Measurements from ENCODE around the gene DCAF17.
"Not testable (repeated sequence)": the region's sequence is repeated elsewhere in the genome, so short reads cannot be mapped to it uniquely, and the experiment has no call there.

Gene DCAF17

GRCh38 chr2:171459498-171459897, 25.5 kb downstream of the DCAF17 start:
- no peak for DNase-seq (ENCODE audit: low read depth in 3 of 3)

GRCh38 chr2:171460537-171460936, 26.5 kb downstream of the DCAF17 start:
- DNase-seq (ENCODE audit: low read depth in 3 of 3), result no peak

GRCh38 chr2:171469176-171469575, 35.1 kb downstream of the DCAF17 start:
- DNase-seq (ENCODE audit: low read depth in 3 of 3), result no peak

DNA sequence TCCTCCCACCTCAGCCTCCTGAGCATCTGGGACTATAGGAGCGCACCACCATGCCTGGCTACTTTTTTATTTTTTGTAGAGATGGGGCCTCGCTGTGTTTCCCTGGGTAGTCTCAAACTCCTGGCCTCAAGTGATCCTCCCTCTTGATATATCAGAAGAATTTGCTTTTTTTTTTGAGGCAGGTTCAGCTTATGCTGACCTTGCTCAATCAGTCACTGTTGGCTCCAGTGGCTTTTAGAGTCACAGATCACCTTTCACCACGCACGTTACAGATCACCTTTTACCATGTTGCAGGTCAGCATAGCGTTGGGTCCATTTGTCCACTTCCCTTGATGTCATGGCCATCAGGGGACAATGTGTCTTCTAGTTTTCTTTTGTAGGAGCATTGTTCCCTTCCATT, 36.1 kb downstream of the DCAF17 start:
- DNase-seq (ENCODE audit: low read depth in 3 of 3), result no peak

DNA sequence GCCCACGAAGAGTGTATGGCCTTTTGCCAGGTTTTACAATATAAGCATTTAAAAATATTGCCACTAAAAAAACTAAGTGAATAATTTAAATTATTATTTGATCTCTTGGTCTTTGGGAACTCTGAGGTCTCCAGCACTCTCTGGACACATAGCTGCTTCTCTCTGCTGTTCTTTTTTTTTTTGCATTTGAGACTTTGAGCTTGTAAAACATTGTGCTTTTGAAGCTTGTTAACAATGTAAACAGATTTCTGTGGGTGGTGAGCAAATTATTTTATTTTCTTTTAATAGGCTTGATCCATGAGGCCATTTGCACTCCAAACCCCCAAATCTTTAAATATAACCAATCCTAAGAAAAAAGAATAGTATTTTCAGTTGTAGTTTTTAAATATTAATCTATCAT, 42.0 kb downstream of the DCAF17 start:
- DNase-seq (ENCODE audit: low read depth in 3 of 3), result no peak

- DNase-seq (ENCODE audit: low read depth in 3 of 3), result no peak
Observed at GRCh38 chr2:171478345-171478744, 44.3 kb downstream of the DCAF17 start.

DNA sequence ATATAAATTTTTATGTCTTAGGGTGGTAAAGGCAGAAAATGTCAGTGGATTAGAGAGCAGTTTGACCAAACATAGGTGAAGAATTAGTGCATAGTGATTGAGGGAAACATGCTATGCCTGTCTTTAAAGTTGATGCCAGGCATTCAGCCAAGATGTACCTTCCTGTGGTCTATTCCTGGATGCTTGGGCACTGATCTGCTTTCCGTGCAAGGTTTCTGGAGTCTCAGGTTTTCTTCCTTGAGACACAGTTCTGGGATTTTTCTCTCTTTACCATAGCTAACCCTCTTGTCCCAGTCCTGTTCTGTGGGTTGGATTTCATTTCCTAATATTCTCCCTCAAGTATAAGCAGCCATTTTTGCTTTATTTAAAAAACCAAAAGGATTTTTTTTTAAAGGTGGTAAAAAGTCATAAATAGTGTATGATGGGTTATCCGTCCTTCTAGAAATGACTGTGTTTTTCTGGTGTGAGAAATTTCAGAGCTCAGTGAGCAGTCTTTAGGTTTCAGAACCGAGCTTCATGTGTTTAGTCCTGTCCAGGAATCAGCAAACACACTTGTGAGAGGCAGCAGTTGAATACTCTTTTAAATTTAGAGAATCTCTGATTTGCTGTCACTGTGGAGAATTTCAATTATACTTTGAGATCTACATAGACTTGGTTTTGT, 45.3 kb downstream of the DCAF17 start:
- no peak for DNase-seq (ENCODE audit: low read depth in 3 of 3)

- DNase-seq (ENCODE audit: low read depth in 3 of 3), result no peak
Observed at GRCh38 chr2:171480908-171481307, 46.9 kb downstream of the DCAF17 start.

DNA sequence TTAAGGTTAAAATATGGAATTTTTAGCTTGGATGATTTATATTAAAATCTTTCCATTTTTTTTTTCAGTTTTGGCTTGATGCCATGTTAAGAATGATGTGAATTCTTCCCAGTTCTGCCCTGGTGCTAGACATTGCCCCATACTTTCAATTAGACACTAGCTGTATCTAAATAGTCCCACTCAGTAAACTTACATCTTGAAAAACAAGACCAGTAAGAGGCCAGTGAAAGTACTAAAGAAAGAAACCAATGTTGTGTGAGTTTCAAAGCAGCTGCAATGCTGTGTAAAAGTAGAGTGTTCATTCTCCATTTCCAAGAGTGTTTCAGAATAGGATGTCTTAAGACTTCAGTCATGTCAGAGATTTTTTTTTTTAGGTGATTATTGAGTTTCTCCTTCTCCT, 48.3 kb downstream of the DCAF17 start:
- no peak for DNase-seq (ENCODE audit: low read depth in 3 of 3)

DNA sequence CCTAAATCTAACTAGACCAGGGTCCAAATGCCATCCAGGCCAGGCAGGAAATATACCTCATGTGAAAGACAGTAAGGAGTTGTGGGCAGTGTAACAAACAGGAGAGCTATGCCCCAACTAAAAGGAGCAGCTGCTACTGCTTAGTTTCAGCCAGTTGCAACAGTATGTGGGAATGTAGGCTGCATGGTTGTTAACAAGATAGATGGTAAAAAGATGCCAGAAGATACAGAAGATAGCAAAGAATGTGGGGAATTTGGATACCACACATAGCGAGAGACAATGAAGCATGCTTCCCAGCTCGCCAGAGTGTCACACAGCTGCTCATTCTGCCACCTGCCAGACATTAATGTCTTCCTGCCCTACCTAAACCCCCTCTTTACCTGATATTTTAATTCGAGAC, 48.9 kb downstream of the DCAF17 start:
- DNase-seq (ENCODE audit: low read depth in 3 of 3), result no peak

DNA sequence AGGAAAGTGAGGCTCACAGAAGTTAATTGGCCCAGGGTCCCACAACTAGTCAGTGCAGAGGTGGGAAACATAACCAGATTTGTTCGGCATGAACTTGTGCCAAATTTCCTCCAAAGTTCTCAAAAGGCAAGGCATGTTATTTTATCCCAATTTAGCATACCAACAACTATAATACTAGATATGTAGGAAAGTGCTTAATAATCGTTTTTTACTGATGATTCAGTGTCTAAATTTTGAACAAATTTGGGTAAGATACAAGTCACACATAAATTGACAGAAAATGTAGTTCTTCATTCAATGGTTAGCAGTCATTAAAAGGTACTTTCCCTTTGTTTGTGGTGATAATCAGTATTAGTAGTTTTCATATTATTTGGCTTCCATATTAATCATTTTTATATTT, 49.8 kb downstream of the DCAF17 start:
- DNase-seq (ENCODE audit: low read depth in 3 of 3), result no peak

DNA sequence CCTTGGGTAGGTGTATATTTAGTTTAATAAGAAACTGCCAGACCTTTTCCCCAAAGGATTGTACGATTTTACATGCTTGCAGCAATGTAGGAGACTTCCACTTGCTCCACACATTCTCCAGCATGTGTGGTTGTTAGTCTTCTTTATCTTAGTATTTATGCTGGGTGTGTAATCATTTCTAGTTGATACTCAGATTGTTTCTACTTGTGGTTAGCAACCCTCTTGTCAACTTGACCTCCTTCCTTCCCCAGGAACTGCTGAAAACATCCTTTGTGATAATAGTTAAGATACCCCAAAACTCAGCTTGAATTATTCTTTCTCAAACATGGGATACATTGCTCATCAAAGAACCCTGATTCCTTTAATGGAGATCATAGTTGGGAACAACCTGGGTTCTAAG, 51.1 kb downstream of the DCAF17 start:
- no peak for DNase-seq (ENCODE audit: low read depth in 3 of 3)

GRCh38 chr2:171487201-171487600, 53.2 kb downstream of the DCAF17 start:
- DNase-seq (ENCODE audit: low read depth in 3 of 3), result no peak

GRCh38 chr2:171487803-171488259, 53.8 kb downstream of the DCAF17 start:
- DNase-seq (ENCODE audit: low read depth in 3 of 3), result no peak

- no peak for DNase-seq (ENCODE audit: low read depth in 3 of 3)
Observed at GRCh38 chr2:171490577-171490976, 56.6 kb downstream of the DCAF17 start.

GRCh38 chr2:171491292-171491691, 57.3 kb downstream of the DCAF17 start:
- no peak for DNase-seq (ENCODE audit: low read depth in 3 of 3)

GRCh38 chr2:171492664-171493063, 58.6 kb downstream of the DCAF17 start:
- no peak for DNase-seq (ENCODE audit: low read depth in 3 of 3)

- DNase-seq (ENCODE audit: low read depth in 3 of 3), result not testable (repeated sequence)
Observed at GRCh38 chr2:171497664-171498063, 63.6 kb downstream of the DCAF17 start.

- DNase-seq (ENCODE audit: low read depth in 3 of 3), result no peak
Observed at GRCh38 chr2:171505374-171505773, 71.3 kb downstream of the DCAF17 start.

GRCh38 chr2:171509945-171510731, 76.1 kb downstream of the DCAF17 start:
- DNase-seq (ENCODE audit: low read depth in 3 of 3), result no peak

- DNase-seq (ENCODE audit: low read depth in 3 of 3), result no peak
Observed at GRCh38 chr2:171512014-171512413, 78.0 kb downstream of the DCAF17 start.

- DNase-seq (ENCODE audit: low read depth in 3 of 3), result no peak
Observed at GRCh38 chr2:171512683-171513195, 78.7 kb downstream of the DCAF17 start.

DNA sequence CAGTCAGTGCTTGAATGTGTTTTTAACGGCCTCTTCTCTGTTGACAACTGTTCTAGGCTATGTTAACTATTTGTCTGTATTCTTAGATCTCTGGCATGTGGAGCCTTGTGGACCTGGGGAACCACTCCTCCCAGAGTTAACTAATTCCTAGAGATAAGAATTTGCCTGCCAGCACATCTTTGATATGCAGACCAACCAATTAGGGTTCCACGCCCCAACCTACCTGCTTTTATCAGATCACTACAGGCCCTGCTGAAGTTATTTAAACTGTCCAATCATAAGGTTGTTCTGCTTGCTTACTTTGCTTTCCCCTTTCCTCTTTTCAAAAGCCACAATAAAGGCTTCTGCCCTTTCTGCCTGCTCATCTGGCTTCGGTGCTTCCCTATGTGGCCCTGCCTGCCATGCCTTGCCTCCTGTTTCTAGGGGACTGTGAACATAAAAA, 79.7 kb downstream of the DCAF17 start:
- DNase-seq (ENCODE audit: low read depth in 3 of 3), result no peak

All from stimulated activated CD4-positive, alpha-beta T cell treated with anti-CD3 and anti-CD28 coated beads, TNF-alpha, amount 100 ng/mL, for 48 hours (primary cell).